A673 (cell line): ENCODE data around the gene DDI1. TPM values are rescaled to one million over a fixed set of nuclear protein-coding genes. Genes with fewer than 3 reads are reported as not detected.
"Not testable (repeated sequence)": the region's sequence is repeated elsewhere in the genome, so short reads cannot be mapped to it uniquely, and the experiment has no call there.

Experiments used
- BruUV-seq: library from RNA; stranded (reverse); fragments of 400-500 nt; replicated peaks from 2 replicates; lab custom pipeline; 2021; lab: Mats Ljungman, UMichigan
- CTCF ChIA-PET: fragments of 300-600 bp; sonication (Branson Sonifier 250); formaldehyde crosslinking; loops from one replicate; lab custom pipeline; 2022; ENCODE audit warnings: antibody characterized with exemption; lab: Charles Lee
- POLR2A ChIA-PET: fragments of 300-600 bp; sonication (Branson Sonifier 250); formaldehyde crosslinking; loops from one replicate; lab custom pipeline; 2022; ENCODE audit warnings: antibody characterized with exemption; ENCODE audit not compliant: low non-redundant PET; lab: Charles Lee
- DNase-seq: peaks from one replicate; pipeline ENCODE4 v3.0.0-alpha.2; 2015; ENCODE audit warnings: low spot score
- H3K27ac ChIP-seq: fragments of 200-600 bp; sonication (generic); 2 replicates; pipeline ENCODE4 v1.5.1; 2016; ENCODE audit warnings: mixed run types, low read depth, mild to moderate bottlenecking, mixed read lengths, antibody characterized with exemption, low read length; ENCODE audit not compliant: poor library complexity, severe bottlenecking
- H3K27me3 ChIP-seq: fragments of 200-600 bp; sonication (generic); replicated peaks from 2 replicates; pipeline ENCODE4 v1.6.1; 2017; ENCODE audit warnings: mixed run types, low read depth, mild to moderate bottlenecking, mixed read lengths, antibody characterized with exemption, low read length; ENCODE audit not compliant: insufficient read depth, poor library complexity
- H3K36me3 ChIP-seq: fragments of 200-600 bp; sonication (generic); 2 replicates; pipeline ENCODE4 v1.6.1; 2016; ENCODE audit warnings: mixed run types, mild to moderate bottlenecking, mixed read lengths, antibody characterized with exemption, low read length; ENCODE audit not compliant: insufficient read depth, poor library complexity, severe bottlenecking
- H3K4me1 ChIP-seq: fragments of 200-600 bp; sonication (generic); 2 replicates; pipeline ENCODE4 v1.6.1; 2017; ENCODE audit warnings: mixed run types, mild to moderate bottlenecking, mixed read lengths, antibody characterized with exemption, low read length; ENCODE audit not compliant: insufficient read depth, poor library complexity, severe bottlenecking
- H3K4me3 ChIP-seq: fragments of 200-600 bp; sonication (generic); 2 replicates; pipeline ENCODE4 v1.5.1; 2016; ENCODE audit warnings: low read depth, mixed run types, mild to moderate bottlenecking, mixed read lengths, low read length; ENCODE audit not compliant: poor library complexity, severe bottlenecking
- H3K9me3 ChIP-seq: fragments of 200-600 bp; sonication (generic); 2 replicates; pipeline ENCODE4 v1.6.1; 2016; ENCODE audit warnings: mixed run types, low read depth, mild to moderate bottlenecking, mixed read lengths, antibody characterized with exemption, low read length; ENCODE audit not compliant: poor library complexity, severe bottlenecking
- CTCF ChIP-seq: fragments of 300-800, 200-600 bp; sonication (generic); conservative IDR thresholded peaks from 2 replicates; pipeline ENCODE4 v1.5.1; 2017; ENCODE audit warnings: low read depth, mild to moderate bottlenecking, antibody characterized with exemption, low read length, moderate library complexity, mixed read lengths
- EZH2 ChIP-seq: fragments of 200-600 bp; sonication (generic); IDR thresholded peaks from 2 replicates; pipeline ENCODE4 v1.6.1; 2017; ENCODE audit warnings: borderline replicate concordance, low read depth, mild to moderate bottlenecking, mixed read lengths, antibody characterized with exemption, low read length; ENCODE audit not compliant: poor library complexity, severe bottlenecking
- intact Hi-C: fragments of 100-400 bp; cut with micrococcal nuclease; formaldehyde crosslinking; loops from one replicate; pipeline ENCODE4 v1.10.0; 2022; ENCODE audit not compliant: unreplicated experiment
- total RNA-seq: library from RNA; stranded (reverse); gene quantifications from 2 replicates; pipeline ENCODE4 v1.2.3, GENCODE V29; 2021

The DDI1 gene
- total RNA-seq, 1 experiment from 2014 or later = not detected

- Histone ChIP-seq H3K27me3 (no peaks in the 10 kb centered on the region), H3K27ac (no peak overlapping the region), H3K9me3 (no peaks in the 10 kb centered on the region), H3K4me1 (no peaks in the 10 kb centered on the region), H3K36me3 (no peaks in the 10 kb centered on the region), H3K4me3 (no peak overlapping the region)
- POLR2A ChIA-PET = no interaction called here
- CTCF ChIA-PET = no interaction called here
- BruUV-seq = no TSS peak
- intact Hi-C loops = no loop called here
- TF ChIP-seq EZH2 = no peak
- TF ChIP-seq CTCF = no peak
- no peak for DNase-seq
Measured at GRCh38 chr11:104046331-104046730, 9.9 kb downstream of the DDI1 start.

- DNase-seq, POLR2A ChIA-PET, H3K27ac ChIP-seq, CTCF ChIA-PET, intact Hi-C loops, BruUV-seq, H3K27me3 ChIP-seq, H3K4me3 ChIP-seq, H3K9me3 ChIP-seq, H3K4me1 ChIP-seq, H3K36me3 ChIP-seq: not testable (repeated sequence)
Measured at GRCh38 chr11:104046858-104047257, 10.4 kb downstream of the DDI1 start.

GRCh38 chr11:104049116-104049515 lies 12.7 kb downstream of the DDI1 start:
- ChIA-PET POLR2A (no interaction called here), CTCF (no interaction called here)

More at GRCh38 chr11:104049116-104049515, 12.7 kb downstream of the DDI1 start:
- Histone ChIP-seq H3K4me3 (no peak overlapping the region), H3K9me3 (no peaks in the 10 kb centered on the region), H3K36me3 (no peaks in the 10 kb centered on the region), H3K4me1 (no peaks in the 10 kb centered on the region), H3K27me3 (no peaks in the 10 kb centered on the region), H3K27ac (no peak overlapping the region)
- no peak for DNase-seq
- BruUV-seq = no TSS peak
- intact Hi-C loops = no loop called here
- TF ChIP-seq CTCF (no peak), EZH2 (no peak)
